Keratinocyte (primary cell): ENCODE data around the gene RAPGEF4.

Source experiments
- EZH2 ChIP-seq: IDR thresholded peaks from one replicate; pipeline ENCODE4 v1.6.1; 2012; ENCODE audit warnings: inconsistent platforms, mild to moderate bottlenecking, low read length, moderate library complexity
- TF ChIP-seq, protein P1 (sequence below), 3 experiments: IDR thresholded peaks in 1 of 3; conservative IDR thresholded peaks in 1 of 3; optimal IDR thresholded peaks in 1 of 3; 2 replicates in 2 of 3; 3 replicates in 1 of 3; pipeline versions ENCODE3 to v1.5.1; 2011; ENCODE audit warnings: low read length in 3 of 3, mild to moderate bottlenecking in 3 of 3, moderate library complexity in 2 of 3, control low read depth in 1 of 3, inconsistent platforms in 1 of 3; ENCODE audit not compliant: insufficient read depth in 2 of 3; ENCODE audit errors: extremely low read depth in 1 of 3

DNA sequence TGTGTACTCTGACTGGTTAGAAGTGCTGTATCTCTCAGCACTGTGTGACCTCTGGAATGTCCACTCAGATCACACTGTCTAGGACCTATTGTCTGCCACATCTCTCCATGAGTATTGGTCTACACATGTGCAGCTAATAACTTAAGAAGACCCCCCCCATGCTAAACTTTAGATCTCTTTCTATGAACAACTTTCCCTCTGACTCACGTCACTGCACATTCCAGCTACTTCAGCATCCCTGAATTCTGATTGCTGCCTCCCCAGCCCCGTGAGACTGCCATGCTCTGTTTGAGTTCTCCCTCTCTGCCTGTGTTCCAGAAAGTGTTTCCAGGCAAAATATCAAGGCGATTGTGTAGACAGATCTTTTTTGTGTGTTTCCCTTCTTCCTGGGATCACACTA is 41.8 kb downstream of the RAPGEF4 start:
- TF ChIP-seq, protein P1, sequence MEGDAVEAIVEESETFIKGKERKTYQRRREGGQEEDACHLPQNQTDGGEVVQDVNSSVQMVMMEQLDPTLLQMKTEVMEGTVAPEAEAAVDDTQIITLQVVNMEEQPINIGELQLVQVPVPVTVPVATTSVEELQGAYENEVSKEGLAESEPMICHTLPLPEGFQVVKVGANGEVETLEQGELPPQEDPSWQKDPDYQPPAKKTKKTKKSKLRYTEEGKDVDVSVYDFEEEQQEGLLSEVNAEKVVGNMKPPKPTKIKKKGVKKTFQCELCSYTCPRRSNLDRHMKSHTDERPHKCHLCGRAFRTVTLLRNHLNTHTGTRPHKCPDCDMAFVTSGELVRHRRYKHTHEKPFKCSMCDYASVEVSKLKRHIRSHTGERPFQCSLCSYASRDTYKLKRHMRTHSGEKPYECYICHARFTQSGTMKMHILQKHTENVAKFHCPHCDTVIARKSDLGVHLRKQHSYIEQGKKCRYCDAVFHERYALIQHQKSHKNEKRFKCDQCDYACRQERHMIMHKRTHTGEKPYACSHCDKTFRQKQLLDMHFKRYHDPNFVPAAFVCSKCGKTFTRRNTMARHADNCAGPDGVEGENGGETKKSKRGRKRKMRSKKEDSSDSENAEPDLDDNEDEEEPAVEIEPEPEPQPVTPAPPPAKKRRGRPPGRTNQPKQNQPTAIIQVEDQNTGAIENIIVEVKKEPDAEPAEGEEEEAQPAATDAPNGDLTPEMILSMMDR (optimal IDR thresholded peaks at IDR 0.05 in 1 of 3, IDR thresholded peaks at IDR 0.05 in 1 of 3, conservative IDR thresholded peaks at IDR 0.05 in 1 of 3; ENCODE audit: extremely low read depth in 1 of 3, insufficient read depth in 2 of 3, low read length in 3 of 3), result no peak
- TF ChIP-seq EZH2, result no peak
